Kidney (tissue), 14 donors: Measurements from ENCODE around the gene AXL. TPM values are rescaled to one million over a fixed set of nuclear protein-coding genes. Genes with fewer than 3 reads are reported as not detected.

ENCODE experiments used
- DNase-seq, 5 donors: peaks; one replicate each; pipeline ENCODE4 v3.0.0-alpha.2; 2013 to 2020
- FAIRE-seq: peaks from 2 replicates; lab custom pipeline; 2012; peaks lifted over from hg19 to GRCh38; lab: Jason Lieb, UNC
- H3K27ac ChIP-seq, 2 donors: one replicate each; pipeline ENCODE4 v1.7.0; 2013; ENCODE audit warnings: low read depth in 2 of 2, low read length in 2 of 2, inconsistent platforms in 1 of 2
- H3K27me3 ChIP-seq: one replicate; pipeline ENCODE4 v1.7.1; 2013; ENCODE audit warnings: low read length, inconsistent platforms; ENCODE audit not compliant: control insufficient read depth, insufficient read depth
- H3K36me3 ChIP-seq, 3 donors: one replicate each; pipeline versions ENCODE4 v1.7.0 to v1.7.1; 2013; ENCODE audit warnings: low read length in 3 of 3, control low read depth in 1 of 3, inconsistent platforms in 1 of 3; ENCODE audit not compliant: insufficient read depth in 3 of 3, control insufficient read depth in 2 of 3
- H3K4me1 ChIP-seq, 3 donors: one replicate each; pipeline versions ENCODE4 v1.7.0 to v1.7.1; 2013; ENCODE audit warnings: low read length in 3 of 3, inconsistent platforms in 1 of 3, low read depth in 1 of 3; ENCODE audit not compliant: control insufficient read depth in 2 of 3, insufficient read depth in 2 of 3
- H3K4me3 ChIP-seq, 3 donors: one replicate each; pipeline versions ENCODE4 v1.7.0 to v1.8.1; 2013; ENCODE audit warnings: low read length in 3 of 3, control low read depth in 1 of 3, inconsistent platforms in 1 of 3
- H3K9ac ChIP-seq, 3 donors: one replicate each; pipeline versions ENCODE4 v1.7.0 to v1.7.1; 2013; ENCODE audit warnings: low read length in 3 of 3, control low read depth in 1 of 3, inconsistent platforms in 1 of 3
- H3K9me3 ChIP-seq, 3 donors: one replicate each; pipeline versions ENCODE4 v1.7.0 to v1.7.1; 2013; ENCODE audit warnings: low read length in 3 of 3, control low read depth in 1 of 3, inconsistent platforms in 1 of 3; ENCODE audit not compliant: control insufficient read depth in 2 of 3, insufficient read depth in 1 of 3
- CTCF ChIP-seq: IDR thresholded peaks from 3 replicates; pipeline ENCODE4 v1.5.1; 2012; ENCODE audit warnings: mild to moderate bottlenecking, moderate library complexity, borderline replicate concordance; ENCODE audit not compliant: insufficient read depth; ENCODE audit errors: extremely low read depth
- intact Hi-C: fragments of 100-400 bp; cut with DNase I; formaldehyde crosslinking; loops from one replicate; pipeline ENCODE4 v1.11.1; 2022
- polyA plus RNA-seq: library from polyadenylated mRNA; stranded (reverse); fragments of 350-450 nt; fragmentation: Illumina TruSeq; extraction: RNeasy Lipid Tissue Mini Kit (QIAGEN cat#74804); gene quantifications from one replicate; pipeline ENCODE4 v1.2.3, GENCODE V29; 2014; ENCODE audit warnings: low read depth, low replicate concordance; ENCODE audit not compliant: insufficient read depth
- total RNA-seq: library from RNA; stranded (reverse); fragmentation: NEBNext Ultra II Directional; extraction: Animal tissue kit (Norgen Biotek cat#: 25700); gene quantifications from one replicate; pipeline ENCODE4 v1.2.1, GENCODE V29; 2021
- donor health status: control.
- donor health status: control.
- donor health status: control.
- donor health status: control.
- donor health status: control.
- donor health status: DM: yes; HTN: yes; CAD: no.
- donor health status: Normal renal cell carcinoma (clear cell type).

Gene AXL
- total and polyA plus RNA-seq, 2 donors from 2014 or later, result 6.3 to 37.4 TPM

- H3K4me1 ChIP-seq, result no peaks in the 10 kb centered on the region
- no peak for DNase-seq
- H3K27ac ChIP-seq, result no peak overlapping the region
- no peaks in the 10 kb centered on the region for H3K36me3 ChIP-seq
- peaks cover 4% of the 10 kb centered on the region for H3K27me3 ChIP-seq
- FAIRE-seq, result no peak
- intact Hi-C loops, result no loop called here
- no peak overlapping the region for H3K4me3 ChIP-seq
- H3K9ac ChIP-seq, result no peak overlapping the region
- TF ChIP-seq CTCF, result no peak
- no peaks in the 10 kb centered on the region for H3K9me3 ChIP-seq
Measured at GRCh38 chr19:41186971-41187883, 31.8 kb upstream of the AXL start.

- H3K4me3 ChIP-seq, result no peak overlapping the region
- DNase-seq (no peak), FAIRE-seq (no peak)
- no peaks in the 10 kb centered on the region for H3K36me3 ChIP-seq
- no peak overlapping the region for H3K27ac ChIP-seq
- H3K9me3 ChIP-seq, result no peaks in the 10 kb centered on the region
- H3K4me1 ChIP-seq, result peaks cover 0 to 2% (median 0%) of the 10 kb centered on the region in 3 donors
- no peak overlapping the region for H3K9ac ChIP-seq
- TF ChIP-seq CTCF, result no peak
- intact Hi-C loops, result no loop called here
- peaks cover 8% of the 10 kb centered on the region for H3K27me3 ChIP-seq
Measured at GRCh38 chr19:41187884-41188279, 31.1 kb upstream of the AXL start.

- FAIRE-seq (no peak), DNase-seq (peak in 2 of 5 donors; percentile 53 to 77)
- Histone ChIP-seq H3K4me1 (peaks cover 0 to 2% (median 0%) of the 10 kb centered on the region in 3 donors), H3K4me3 (no peak overlapping the region), H3K9me3 (no peaks in the 10 kb centered on the region), H3K36me3 (no peaks in the 10 kb centered on the region), H3K9ac (no peak overlapping the region), H3K27me3 (peaks cover 8% of the 10 kb centered on the region), H3K27ac (no peak overlapping the region)
- intact Hi-C loops, result no loop called here
- TF ChIP-seq CTCF, result no peak
Measured at GRCh38 chr19:41189425-41190065, 29.5 kb upstream of the AXL start.
